GM18870 (cell line): ENCODE results near the gene KCNK1.
"Not testable (repeated sequence)": the region's sequence is repeated elsewhere in the genome, so short reads cannot be mapped to it uniquely, and the experiment has no call there.

ENCODE experiments used
- ATAC-seq: cut with Tn5 transposase; IDR thresholded peaks from one replicate; pipeline ENCODE4 v1.9.1; 2021; ENCODE audit warnings: moderate library complexity; ENCODE audit not compliant: unreplicated experiment

Gene KCNK1

GRCh38 chr1:233664804-233665574, 51.1 kb downstream of the KCNK1 start:
- no peak for ATAC-seq

- ATAC-seq, result no peak
These were observed 51.8 kb downstream of the KCNK1 start for GRCh38 chr1:233665575-233666270.

- no peak for ATAC-seq
These were observed 53.8 kb downstream of the KCNK1 start for GRCh38 chr1:233667741-233668140.

GRCh38 chr1:233668146-233668724, 54.3 kb downstream of the KCNK1 start:
- no peak for ATAC-seq

GRCh38 chr1:233668725-233669294, 54.9 kb downstream of the KCNK1 start:
- peak; percentile 60 for ATAC-seq

- ATAC-seq, result not testable (repeated sequence)
These were observed 56.5 kb downstream of the KCNK1 start for GRCh38 chr1:233670363-233670762.

- no peak for ATAC-seq
These were observed 57.4 kb downstream of the KCNK1 start for GRCh38 chr1:233671286-233671685.

- no peak for ATAC-seq
These were observed 58.8 kb downstream of the KCNK1 start for GRCh38 chr1:233672732-233673131.

GRCh38 chr1:233673261-233673946, 59.5 kb downstream of the KCNK1 start:
- peak; percentile 39 for ATAC-seq

GRCh38 chr1:233673947-233674431, 60.1 kb downstream of the KCNK1 start:
- ATAC-seq, result peak; percentile 10

- ATAC-seq, result no peak
These were observed 61.5 kb downstream of the KCNK1 start for GRCh38 chr1:233675446-233675845.

- peak; percentile 82 for ATAC-seq
These were observed 62.0 kb downstream of the KCNK1 start for GRCh38 chr1:233675893-233676292.

GRCh38 chr1:233677690-233678354, 63.9 kb downstream of the KCNK1 start:
- ATAC-seq, result no peak

- ATAC-seq, result no peak
These were observed 65.1 kb downstream of the KCNK1 start for GRCh38 chr1:233679030-233679429.

GRCh38 chr1:233679591-233680373, 65.9 kb downstream of the KCNK1 start:
- no peak for ATAC-seq

- ATAC-seq, result no peak
These were observed 67.4 kb downstream of the KCNK1 start for GRCh38 chr1:233681285-233681684.

GRCh38 chr1:233686653-233687052, 72.7 kb downstream of the KCNK1 start:
- not testable (repeated sequence) for ATAC-seq

GRCh38 chr1:233689017-233689747, 75.3 kb downstream of the KCNK1 start:
- no peak for ATAC-seq

GRCh38 chr1:233689748-233690254, 75.9 kb downstream of the KCNK1 start:
- no peak for ATAC-seq
